Measurements from ENCODE around the gene KANK3. TPM values are rescaled to one million over a fixed set of nuclear protein-coding genes. Genes with fewer than 3 reads are reported as not detected.

KANK3 gene
- total RNA-seq, 1 donor: not detected

GRCh38 chr19:8335343-8336071 is 7.6 kb downstream of the KANK3 start:
- no peak overlapping the region for H3K27ac ChIP-seq (ENCODE audit: low read depth, low read length)
- no peak overlapping the region for H3K4me3 ChIP-seq (ENCODE audit: insufficient read depth, low read length)
- TF ChIP-seq CTCF (IDR thresholded peaks at IDR 0.05; ENCODE audit: extremely low read depth, low read depth, low read length): no peak
- no peaks in the 10 kb centered on the region for H3K4me1 ChIP-seq (ENCODE audit: insufficient read depth, low read length)
- H3K36me3 ChIP-seq (ENCODE audit: insufficient read depth, low read length): no peaks in the 10 kb centered on the region
- H4K20me1 ChIP-seq (ENCODE audit: insufficient read depth, low read length): no peaks in the 10 kb centered on the region
- peaks cover 39% of the 10 kb centered on the region for H3K27me3 ChIP-seq (ENCODE audit: insufficient read depth, low read length)
- DNase-seq (ENCODE audit: insufficient read length, low spot score, missing footprints): peak; percentile 84
- H2AFZ ChIP-seq (ENCODE audit: low read length): no peak overlapping the region
- H3K79me2 ChIP-seq (ENCODE audit: insufficient read depth, low read length): no peaks in the 10 kb centered on the region
- H3K9me3 ChIP-seq (ENCODE audit: low read depth, low read length): no peaks in the 10 kb centered on the region
- no peak overlapping the region for H3K4me2 ChIP-seq (ENCODE audit: insufficient read depth, low read length)

DNA sequence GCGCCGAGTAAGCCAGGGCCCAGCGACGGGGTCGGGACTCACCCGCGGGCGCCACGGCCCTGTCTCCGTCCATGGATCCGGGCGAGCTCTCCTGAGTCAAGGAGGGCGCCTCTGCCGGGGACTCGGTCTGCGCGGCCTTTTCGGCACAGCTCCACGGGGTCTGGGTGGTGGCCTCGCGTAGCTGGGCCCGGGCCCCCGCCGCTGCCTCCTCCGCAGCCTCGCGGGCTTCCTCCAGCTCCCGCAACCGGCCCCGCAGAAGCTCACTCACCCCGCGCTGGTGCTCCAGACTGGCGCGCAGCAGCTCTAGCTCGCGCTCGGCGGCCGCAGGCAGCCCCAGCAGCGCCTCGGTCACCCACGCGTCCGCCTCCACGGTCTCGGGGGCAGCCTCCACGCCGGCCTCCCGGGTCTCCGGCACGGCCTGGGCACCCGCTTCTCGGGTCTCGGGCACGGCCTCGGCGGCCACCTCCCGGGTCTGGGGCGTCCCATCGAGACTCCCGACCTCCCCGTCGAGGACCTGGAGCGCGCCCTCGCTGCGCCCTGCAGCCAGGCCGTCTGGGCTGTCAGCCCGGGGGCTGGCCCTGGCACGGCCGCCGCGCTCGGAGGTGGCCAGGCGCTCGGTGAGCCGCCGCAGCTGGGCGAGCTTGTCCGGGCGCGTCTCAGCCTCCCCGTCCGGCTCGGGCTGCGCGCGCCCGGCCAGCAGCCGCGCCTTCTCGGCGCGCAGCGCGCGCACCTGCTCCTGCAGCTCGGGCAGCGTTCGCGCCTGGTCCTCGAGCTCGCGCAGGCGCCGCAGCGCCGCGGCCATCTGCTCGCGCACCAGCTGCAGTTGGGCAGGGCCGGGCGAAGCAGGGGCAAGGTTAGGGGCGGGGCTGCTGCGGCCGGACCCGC is 8.4 kb downstream of the KANK3 start:
- H3K27ac ChIP-seq (ENCODE audit: low read depth, low read length): no peak overlapping the region
- peaks cover 34% of the 10 kb centered on the region for H3K27me3 ChIP-seq (ENCODE audit: insufficient read depth, low read length)
- H3K4me2 ChIP-seq (ENCODE audit: insufficient read depth, low read length): no peak overlapping the region
- H3K9me3 ChIP-seq (ENCODE audit: low read depth, low read length): no peaks in the 10 kb centered on the region
- no peak for TF ChIP-seq CTCF (IDR thresholded peaks at IDR 0.05; ENCODE audit: extremely low read depth, low read depth, low read length)
- H3K79me2 ChIP-seq (ENCODE audit: insufficient read depth, low read length): no peaks in the 10 kb centered on the region
- H3K36me3 ChIP-seq (ENCODE audit: insufficient read depth, low read length): no peaks in the 10 kb centered on the region
- DNase-seq (ENCODE audit: insufficient read length, low spot score, missing footprints): peak; percentile 95
- no peaks in the 10 kb centered on the region for H4K20me1 ChIP-seq (ENCODE audit: insufficient read depth, low read length)
- H2AFZ ChIP-seq (ENCODE audit: low read length): no peak overlapping the region
- no peaks in the 10 kb centered on the region for H3K4me1 ChIP-seq (ENCODE audit: insufficient read depth, low read length)
- H3K4me3 ChIP-seq (ENCODE audit: insufficient read depth, low read length): no peak overlapping the region

- Histone ChIP-seq H4K20me1 (ENCODE audit: insufficient read depth, low read length) (no peaks in the 10 kb centered on the region), H3K79me2 (ENCODE audit: insufficient read depth, low read length) (no peaks in the 10 kb centered on the region), H3K4me3 (ENCODE audit: insufficient read depth, low read length) (no peak overlapping the region), H3K27ac (ENCODE audit: low read depth, low read length) (no peak overlapping the region), H3K36me3 (ENCODE audit: insufficient read depth, low read length) (no peaks in the 10 kb centered on the region), H3K4me2 (ENCODE audit: insufficient read depth, low read length) (no peak overlapping the region), H3K9me3 (ENCODE audit: low read depth, low read length) (no peaks in the 10 kb centered on the region), H3K27me3 (ENCODE audit: insufficient read depth, low read length) (peaks cover 32% of the 10 kb centered on the region), H2AFZ (ENCODE audit: low read length) (no peak overlapping the region), H3K4me1 (ENCODE audit: insufficient read depth, low read length) (no peaks in the 10 kb centered on the region)
- DNase-seq (ENCODE audit: insufficient read length, low spot score, missing footprints): peak; percentile 63
- TF ChIP-seq CTCF (IDR thresholded peaks at IDR 0.05; ENCODE audit: extremely low read depth, low read depth, low read length): no peak
These were observed 9.2 kb downstream of the KANK3 start for GRCh38 chr19:8333767-8334457.

Measured in osteoblast (primary cell).